ENCODE data around the gene SNX30.
A peak's percentile ranks its signal among the peaks of the same experiment; 100 is the strongest.
"Not testable (repeated sequence)": the region's sequence is repeated elsewhere in the genome, so short reads cannot be mapped to it uniquely, and the experiment has no call there.

SNX30 gene

GRCh38 chr9:112750016-112750763 is at the start of gene SNX30:
Gene SNX30, plus strand, starts transcription at chr9:112750760. Its CDS starts 242 bp downstream, at chr9:112751002.
- in situ Hi-C loops (cut with HindIII; ENCODE audit: low pct_unique_long_range_greater_than_20kb, low sequenced_read_pairs): no loop called here
- no peak for TF ChIP-seq JUND (IDR thresholded peaks at IDR 0.05; ENCODE audit: low read depth)
- DNase-seq (ENCODE audit: low read depth in 1 of 2, low spot score in 1 of 2): peak; percentile 93 to 97

GRCh38 chr9:112703304-112703703 is 47.3 kb upstream of the SNX30 start:
- in situ Hi-C loops (cut with HindIII; ENCODE audit: low pct_unique_long_range_greater_than_20kb, low sequenced_read_pairs): no loop called here
- no peak for TF ChIP-seq JUND (IDR thresholded peaks at IDR 0.05; ENCODE audit: low read depth)
- no peak for DNase-seq (ENCODE audit: low read depth in 1 of 2, low spot score in 1 of 2)

GRCh38 chr9:112705768-112706427 is 44.7 kb upstream of the SNX30 start:
- DNase-seq (ENCODE audit: low read depth in 1 of 2, low spot score in 1 of 2): peak in 1 of 2 experiments; percentile 67
- no peak for TF ChIP-seq JUND (IDR thresholded peaks at IDR 0.05; ENCODE audit: low read depth)
- in situ Hi-C loops (cut with HindIII; ENCODE audit: low pct_unique_long_range_greater_than_20kb, low sequenced_read_pairs): no loop called here

GRCh38 chr9:112711050-112711689 is 39.4 kb upstream of the SNX30 start:
- TF ChIP-seq JUND (IDR thresholded peaks at IDR 0.05; ENCODE audit: low read depth): no peak
- in situ Hi-C loops (cut with HindIII; ENCODE audit: low pct_unique_long_range_greater_than_20kb, low sequenced_read_pairs): no loop called here
- peak in 1 of 2 experiments; percentile 62 for DNase-seq (ENCODE audit: low read depth in 1 of 2, low spot score in 1 of 2)

- in situ Hi-C loops (cut with HindIII; ENCODE audit: low pct_unique_long_range_greater_than_20kb, low sequenced_read_pairs): no loop called here
- no peak for DNase-seq (ENCODE audit: low read depth in 1 of 2, low spot score in 1 of 2)
- no peak for TF ChIP-seq JUND (IDR thresholded peaks at IDR 0.05; ENCODE audit: low read depth)
These were observed 37.9 kb upstream of the SNX30 start for GRCh38 chr9:112712678-112713077.

- DNase-seq (ENCODE audit: low read depth in 1 of 2, low spot score in 1 of 2): peak; percentile 92 to 99
- in situ Hi-C loops (cut with HindIII; ENCODE audit: low pct_unique_long_range_greater_than_20kb, low sequenced_read_pairs): no loop called here
- no peak for TF ChIP-seq JUND (IDR thresholded peaks at IDR 0.05; ENCODE audit: low read depth)
These were observed 32.8 kb upstream of the SNX30 start, which contains the start of gene INIP for GRCh38 chr9:112717661-112718331. Gene INIP, minus strand, starts transcription at chr9:112718117. Its CDS starts 1,632 bp downstream, at chr9:112716485.

- in situ Hi-C loops (cut with HindIII; ENCODE audit: low pct_unique_long_range_greater_than_20kb, low sequenced_read_pairs): no loop called here
- no peak for DNase-seq (ENCODE audit: low read depth in 1 of 2, low spot score in 1 of 2)
- TF ChIP-seq JUND (IDR thresholded peaks at IDR 0.05; ENCODE audit: low read depth): no peak
These were observed 31.3 kb upstream of the SNX30 start for GRCh38 chr9:112719241-112719691.

- DNase-seq (ENCODE audit: low read depth in 1 of 2, low spot score in 1 of 2): no peak
- in situ Hi-C loops (cut with HindIII; ENCODE audit: low pct_unique_long_range_greater_than_20kb, low sequenced_read_pairs): no loop called here
- TF ChIP-seq JUND (IDR thresholded peaks at IDR 0.05; ENCODE audit: low read depth): no peak
These were observed 30.9 kb upstream of the SNX30 start for GRCh38 chr9:112719696-112720095.

- in situ Hi-C loops (cut with HindIII; ENCODE audit: low pct_unique_long_range_greater_than_20kb, low sequenced_read_pairs): no loop called here
- DNase-seq (ENCODE audit: low read depth in 1 of 2, low spot score in 1 of 2): no peak
- no peak for TF ChIP-seq JUND (IDR thresholded peaks at IDR 0.05; ENCODE audit: low read depth)
These were observed 30.3 kb upstream of the SNX30 start for GRCh38 chr9:112720113-112720780.

- in situ Hi-C loops (cut with HindIII; ENCODE audit: low pct_unique_long_range_greater_than_20kb, low sequenced_read_pairs); DNase-seq (ENCODE audit: low read depth in 1 of 2, low spot score in 1 of 2): not testable (repeated sequence)
These were observed 27.8 kb upstream of the SNX30 start for GRCh38 chr9:112722749-112723148.

- no peak for DNase-seq (ENCODE audit: low read depth in 1 of 2, low spot score in 1 of 2)
- in situ Hi-C loops (cut with HindIII; ENCODE audit: low pct_unique_long_range_greater_than_20kb, low sequenced_read_pairs): no loop called here
- no peak for TF ChIP-seq JUND (IDR thresholded peaks at IDR 0.05; ENCODE audit: low read depth)
These were observed 24.6 kb upstream of the SNX30 start for GRCh38 chr9:112725961-112726360.

- in situ Hi-C loops (cut with HindIII; ENCODE audit: low pct_unique_long_range_greater_than_20kb, low sequenced_read_pairs): no loop called here
These were observed 24.1 kb upstream of the SNX30 start for GRCh38 chr9:112726428-112726827.

More at GRCh38 chr9:112726428-112726827, 24.1 kb upstream of the SNX30 start:
- no peak for TF ChIP-seq JUND (IDR thresholded peaks at IDR 0.05; ENCODE audit: low read depth)
- no peak for DNase-seq (ENCODE audit: low read depth in 1 of 2, low spot score in 1 of 2)

All from T47D (cell line).